ENCODE measurements around the gene MYOF.

DNA sequence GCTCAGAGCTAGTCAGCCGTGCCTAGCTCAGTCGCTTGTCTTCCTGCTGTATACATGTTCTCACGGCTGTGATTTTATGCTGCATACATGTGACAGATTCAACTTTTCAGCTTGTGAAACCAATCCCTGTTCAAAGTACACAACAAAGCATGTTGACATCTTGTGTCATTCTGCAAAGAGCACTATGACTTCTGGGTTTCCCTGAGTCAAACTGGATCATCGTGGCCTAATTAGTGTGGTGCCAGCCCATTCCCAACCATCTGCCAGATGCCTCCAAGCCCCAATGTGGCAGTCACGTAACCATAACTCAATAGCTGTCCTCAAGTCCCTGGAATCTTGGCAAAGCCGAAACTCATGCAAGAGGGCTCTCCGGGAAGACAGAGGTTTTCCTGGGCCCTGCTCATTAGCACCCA is 144.8 kb downstream of the MYOF start:
- TF ChIP-seq GATA2 (IDR thresholded peaks at IDR 0.05; ENCODE audit: low read depth, low read length) = no peak
- TF ChIP-seq GATA3 (IDR thresholded peaks at IDR 0.05; ENCODE audit: low read depth, low read length) = no peak
